ENCODE results near the gene CCNY. TPM values are rescaled to one million over a fixed set of nuclear protein-coding genes. Genes with fewer than 3 reads are reported as not detected.

CCNY gene
- total RNA-seq, 1 donor from 2014 or later = 85.9 TPM

DNA sequence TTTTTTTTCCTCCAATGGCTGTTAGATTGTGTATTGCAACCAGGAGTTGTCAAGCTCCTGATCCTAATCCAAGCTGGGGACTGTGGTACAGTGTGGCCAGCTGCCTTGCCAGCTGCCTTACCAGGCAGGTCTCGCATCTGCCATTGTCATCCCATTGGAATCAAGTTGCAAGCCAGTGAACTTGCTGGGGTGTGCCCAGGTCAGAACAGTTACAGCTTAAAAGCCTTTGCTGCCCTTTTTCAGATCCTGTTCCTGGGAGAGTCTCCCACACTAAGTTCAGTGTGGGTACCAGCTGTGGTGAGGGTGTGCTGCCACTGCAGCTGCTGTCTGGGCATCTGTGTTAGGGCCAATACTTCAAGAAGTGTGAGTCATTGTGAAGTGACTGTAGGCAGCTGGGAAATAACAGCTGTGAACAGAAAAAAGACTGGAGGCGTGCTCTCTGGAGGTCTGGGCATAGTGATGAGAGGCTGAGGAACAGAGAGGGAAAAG, 72.8 kb downstream of the CCNY start:
- peak overlapping the region; percentile 56 for H3K27ac ChIP-seq (ENCODE audit: low read depth, low read length)
- FAIRE-seq = peak; percentile 66

GRCh38 chr10:35409808-35410207, 73.5 kb downstream of the CCNY start:
- no peak overlapping the region for H3K4me3 ChIP-seq (ENCODE audit: insufficient read depth, low read depth, low read length)
- no peaks in the 10 kb centered on the region for H3K9me3 Mint-ChIP-seq (ENCODE audit: unreplicated experiment)
- peaks cover 41% of the 10 kb centered on the region for H3K4me1 ChIP-seq (ENCODE audit: insufficient read depth, low read length)
- no peak for TF ChIP-seq EZH2 (IDR thresholded peaks at IDR 0.05; ENCODE audit: insufficient read depth, low read length)
- TF ChIP-seq CTCF (IDR thresholded peaks at IDR 0.05; ENCODE audit: insufficient read depth, low read depth, low read length) = no peak
- H2AFZ ChIP-seq (ENCODE audit: low read depth, low read length) = no peak overlapping the region
- DNase-seq (ENCODE audit: low read depth) = no peak
- H3K4me3 Mint-ChIP-seq (ENCODE audit: unreplicated experiment) = no peak overlapping the region
- peaks cover 78% of the 10 kb centered on the region for H3K79me2 ChIP-seq (ENCODE audit: insufficient read depth, low read length)
- no peaks in the 10 kb centered on the region for H3K27me3 Mint-ChIP-seq (ENCODE audit: low read depth, unreplicated experiment)
- H3K36me3 ChIP-seq (ENCODE audit: insufficient read depth, low read length) = no peaks in the 10 kb centered on the region
- no peaks in the 10 kb centered on the region for H3K9me3 ChIP-seq (ENCODE audit: insufficient read depth, low read depth, low read length)
- H3K4me2 ChIP-seq (ENCODE audit: low read length) = peak overlapping the region; percentile 40
- no peaks in the 10 kb centered on the region for H3K27me3 ChIP-seq (ENCODE audit: insufficient read depth, low read length)
- FAIRE-seq = no peak
- peaks cover 49% of the 10 kb centered on the region for H3K4me1 Mint-ChIP-seq (ENCODE audit: low read depth, unreplicated experiment)
- peaks cover 38% of the 10 kb centered on the region for H4K20me1 ChIP-seq (ENCODE audit: insufficient read depth, low read length)
- no peak overlapping the region for H3K9ac ChIP-seq (ENCODE audit: low read length)
- H3K36me3 Mint-ChIP-seq (ENCODE audit: low read depth, unreplicated experiment) = peaks cover 5% of the 10 kb centered on the region
- no peak overlapping the region for H3K27ac ChIP-seq (ENCODE audit: low read depth, low read length)
- H3K27ac Mint-ChIP-seq (ENCODE audit: unreplicated experiment) = no peak overlapping the region

More for the DNA sequence above, 72.8 kb downstream of the CCNY start:
- peaks cover 42% of the 10 kb centered on the region for H3K4me1 Mint-ChIP-seq (ENCODE audit: low read depth, unreplicated experiment)
- H3K27me3 Mint-ChIP-seq (ENCODE audit: low read depth, unreplicated experiment) = no peaks in the 10 kb centered on the region
- Histone ChIP-seq H3K4me1 (ENCODE audit: insufficient read depth, low read length) (peaks cover 35% of the 10 kb centered on the region), H3K9me3 (ENCODE audit: insufficient read depth, low read depth, low read length) (no peaks in the 10 kb centered on the region), H3K27me3 (ENCODE audit: insufficient read depth, low read length) (no peaks in the 10 kb centered on the region), H3K9ac (ENCODE audit: low read length) (no peak overlapping the region), H3K4me2 (ENCODE audit: low read length) (peak overlapping the region; percentile 40), H3K4me3 (ENCODE audit: insufficient read depth, low read depth, low read length) (no peak overlapping the region), H3K36me3 (ENCODE audit: insufficient read depth, low read length) (no peaks in the 10 kb centered on the region), H2AFZ (ENCODE audit: low read depth, low read length) (no peak overlapping the region), H4K20me1 (ENCODE audit: insufficient read depth, low read length) (peaks cover 43% of the 10 kb centered on the region), H3K79me2 (ENCODE audit: insufficient read depth, low read length) (peaks cover 78% of the 10 kb centered on the region)
- no peaks in the 10 kb centered on the region for H3K9me3 Mint-ChIP-seq (ENCODE audit: unreplicated experiment)
- TF ChIP-seq CTCF (IDR thresholded peaks at IDR 0.05; ENCODE audit: insufficient read depth, low read depth, low read length) = no peak
- TF ChIP-seq EZH2 (IDR thresholded peaks at IDR 0.05; ENCODE audit: insufficient read depth, low read length) = no peak
- H3K4me3 Mint-ChIP-seq (ENCODE audit: unreplicated experiment) = no peak overlapping the region
- peak; percentile 89 for DNase-seq (ENCODE audit: low read depth)
- peaks cover 5% of the 10 kb centered on the region for H3K36me3 Mint-ChIP-seq (ENCODE audit: low read depth, unreplicated experiment)
- peak overlapping the region; percentile 26 for H3K27ac Mint-ChIP-seq (ENCODE audit: unreplicated experiment)

GRCh38 chr10:35412003-35412723, 75.9 kb downstream of the CCNY start:
- Histone ChIP-seq H2AFZ (ENCODE audit: low read depth, low read length) (no peak overlapping the region), H3K9me3 (ENCODE audit: insufficient read depth, low read depth, low read length) (no peaks in the 10 kb centered on the region), H3K27me3 (ENCODE audit: insufficient read depth, low read length) (no peaks in the 10 kb centered on the region), H3K9ac (ENCODE audit: low read length) (no peak overlapping the region), H3K79me2 (ENCODE audit: insufficient read depth, low read length) (peaks cover 82% of the 10 kb centered on the region), H3K4me2 (ENCODE audit: low read length) (peak overlapping the region; percentile 33), H4K20me1 (ENCODE audit: insufficient read depth, low read length) (peaks cover 35% of the 10 kb centered on the region), H3K4me1 (ENCODE audit: insufficient read depth, low read length) (peaks cover 55% of the 10 kb centered on the region), H3K36me3 (ENCODE audit: insufficient read depth, low read length) (no peaks in the 10 kb centered on the region), H3K27ac (ENCODE audit: low read depth, low read length) (peak overlapping the region; percentile 91), H3K4me3 (ENCODE audit: insufficient read depth, low read depth, low read length) (no peak overlapping the region)
- Mint-ChIP-seq H3K4me3 (ENCODE audit: unreplicated experiment) (no peak overlapping the region), H3K9me3 (ENCODE audit: unreplicated experiment) (no peaks in the 10 kb centered on the region), H3K27ac (ENCODE audit: unreplicated experiment) (no peak overlapping the region), H3K27me3 (ENCODE audit: low read depth, unreplicated experiment) (no peaks in the 10 kb centered on the region), H3K4me1 (ENCODE audit: low read depth, unreplicated experiment) (peaks cover 63% of the 10 kb centered on the region), H3K36me3 (ENCODE audit: low read depth, unreplicated experiment) (peaks cover 3% of the 10 kb centered on the region)
- peak; percentile 47 for DNase-seq (ENCODE audit: low read depth)
- FAIRE-seq = no peak
- no peak for TF ChIP-seq CTCF (IDR thresholded peaks at IDR 0.05; ENCODE audit: insufficient read depth, low read depth, low read length)
- TF ChIP-seq EZH2 (IDR thresholded peaks at IDR 0.05; ENCODE audit: insufficient read depth, low read length) = no peak

All from astrocyte (in vitro differentiated cells and primary cell).